ENCODE data around the gene PPIP5K2.
A peak's percentile ranks its signal among the peaks of the same experiment; 100 is the strongest.

Gene PPIP5K2

DNA sequence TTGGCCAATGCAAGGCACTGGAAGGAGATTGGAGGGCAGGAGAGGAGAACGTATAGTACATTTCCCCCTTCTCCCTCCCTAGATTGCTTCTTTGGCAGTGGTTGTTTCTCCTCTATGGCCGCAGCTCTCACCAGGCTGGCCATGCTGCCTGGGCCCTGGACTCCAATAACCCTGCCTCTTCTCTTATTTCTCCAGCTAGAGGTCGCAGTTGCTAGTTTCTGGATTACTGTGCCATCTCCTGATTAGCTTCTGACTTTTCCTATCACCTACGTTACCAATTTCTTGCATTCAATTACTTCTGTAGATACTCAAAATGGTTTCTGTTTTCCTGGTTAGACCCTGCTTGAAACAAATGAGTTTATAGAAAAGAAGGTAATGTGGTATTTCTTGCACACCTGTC is 136.1 kb downstream of the PPIP5K2 start:
- Histone ChIP-seq H3K27me3 (no peaks in the 10 kb centered on the region), H3K9me3 (no peaks in the 10 kb centered on the region), H3K27ac (peak overlapping the region; percentile 72), H3K4me1 (ENCODE audit: control insufficient read depth in 1 of 2, insufficient read depth in 1 of 2, low read depth in 1 of 2, low read length in 1 of 2) (peaks cover 62 to 76% of the 10 kb centered on the region in 2 experiments), H3K36me3 (no peaks in the 10 kb centered on the region), H3K4me3 (ENCODE audit: low read depth in 1 of 2, low read length in 1 of 2) (no peak overlapping the region)
- TF ChIP-seq CTCF (IDR thresholded peaks at IDR 0.05) = no peak

GRCh38 chr5:103258368-103258956 is 138.4 kb downstream of the PPIP5K2 start, which contains the start of gene MACIR:
Gene MACIR (plus strand): TSS chr5:103258763. CDS start chr5:103275920, 17,157 bp downstream.
- no peaks in the 10 kb centered on the region for H3K36me3 ChIP-seq
- no peaks in the 10 kb centered on the region for H3K9me3 ChIP-seq
- H3K27me3 ChIP-seq = no peaks in the 10 kb centered on the region
- H3K4me3 ChIP-seq (ENCODE audit: low read depth in 1 of 2, low read length in 1 of 2) = peak within 1 kb of the TSS; percentile 89 to 98
- peak; percentile 71 for TF ChIP-seq CTCF (IDR thresholded peaks at IDR 0.05)
- H3K27ac ChIP-seq = peak within 1 kb of the TSS; percentile 89
- peaks cover 74 to 92% of the 10 kb centered on the region in 2 experiments for H3K4me1 ChIP-seq (ENCODE audit: control insufficient read depth in 1 of 2, insufficient read depth in 1 of 2, low read depth in 1 of 2, low read length in 1 of 2)

DNA sequence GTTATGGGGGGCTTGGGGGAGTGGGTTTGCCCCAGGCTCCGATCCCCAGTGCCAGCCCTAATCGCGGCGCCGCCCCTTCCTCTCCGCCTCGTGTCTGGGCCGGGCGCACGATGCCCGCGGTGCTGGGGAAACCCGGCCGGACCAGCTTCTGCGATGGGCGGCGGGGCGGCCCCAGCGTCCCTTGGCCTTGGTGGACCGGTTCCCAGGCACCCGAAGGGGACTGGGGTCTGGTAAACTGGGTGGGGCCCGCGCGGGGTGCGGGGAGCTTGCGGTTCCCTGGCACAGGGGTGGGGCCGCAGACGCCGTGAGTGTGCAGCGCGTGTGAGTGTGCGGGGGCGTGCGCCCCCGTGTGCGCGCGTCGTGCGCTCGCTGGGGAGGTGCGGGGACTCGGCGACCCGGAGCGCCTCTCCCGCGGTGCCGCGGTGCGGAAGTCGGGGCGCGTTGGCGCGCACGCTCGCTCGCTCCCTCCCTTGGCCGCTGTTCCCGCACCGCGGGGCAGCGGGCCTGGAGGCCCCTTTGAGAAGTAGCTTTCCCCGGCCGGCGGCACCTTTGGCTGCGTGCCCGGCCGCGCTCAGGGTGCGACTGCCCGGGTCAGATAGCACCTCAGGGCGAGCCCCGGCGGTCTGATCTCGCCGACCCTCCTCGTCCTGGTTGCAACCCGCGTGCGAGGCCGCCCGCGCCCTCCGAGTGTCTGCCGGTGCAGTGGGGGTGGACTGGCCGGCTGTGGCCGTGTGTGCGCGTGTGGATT is 139.0 kb downstream of the PPIP5K2 start:
- Histone ChIP-seq H3K4me3 (ENCODE audit: low read depth in 1 of 2, low read length in 1 of 2) (peak overlapping the region; percentile 89 to 98), H3K4me1 (ENCODE audit: control insufficient read depth in 1 of 2, insufficient read depth in 1 of 2, low read depth in 1 of 2, low read length in 1 of 2) (peaks cover 68 to 87% of the 10 kb centered on the region in 2 experiments), H3K36me3 (no peaks in the 10 kb centered on the region), H3K27me3 (no peaks in the 10 kb centered on the region), H3K27ac (peak overlapping the region; percentile 89), H3K9me3 (no peaks in the 10 kb centered on the region)
- no peak for TF ChIP-seq CTCF (IDR thresholded peaks at IDR 0.05)

- Histone ChIP-seq H3K4me1 (ENCODE audit: control insufficient read depth in 1 of 2, insufficient read depth in 1 of 2, low read depth in 1 of 2, low read length in 1 of 2) (peaks cover 61 to 80% of the 10 kb centered on the region in 2 experiments), H3K36me3 (no peaks in the 10 kb centered on the region), H3K27ac (peak overlapping the region; percentile 89), H3K4me3 (ENCODE audit: low read depth in 1 of 2, low read length in 1 of 2) (peak overlapping the region; percentile 89 to 98), H3K9me3 (no peaks in the 10 kb centered on the region), H3K27me3 (no peaks in the 10 kb centered on the region)
- TF ChIP-seq CTCF (IDR thresholded peaks at IDR 0.05) = no peak
Observed at GRCh38 chr5:103259705-103260355, 139.7 kb downstream of the PPIP5K2 start.

GRCh38 chr5:103260951-103261350 is 140.8 kb downstream of the PPIP5K2 start:
- Histone ChIP-seq H3K4me3 (ENCODE audit: low read depth in 1 of 2, low read length in 1 of 2) (no peak overlapping the region), H3K27me3 (no peaks in the 10 kb centered on the region), H3K4me1 (ENCODE audit: control insufficient read depth in 1 of 2, insufficient read depth in 1 of 2, low read depth in 1 of 2, low read length in 1 of 2) (peaks cover 50 to 73% of the 10 kb centered on the region in 2 experiments), H3K27ac (no peak overlapping the region), H3K9me3 (no peaks in the 10 kb centered on the region), H3K36me3 (no peaks in the 10 kb centered on the region)
- no peak for TF ChIP-seq CTCF (IDR thresholded peaks at IDR 0.05)

Measured in neutrophil (primary cell).